GM19025 (cell line): ENCODE data around the gene MYCBP2.
A peak's percentile ranks its signal among the peaks of the same experiment; 100 is the strongest.
"Not testable (repeated sequence)": the region's sequence is repeated elsewhere in the genome, so short reads cannot be mapped to it uniquely, and the experiment has no call there.

ENCODE experiments used
- ATAC-seq: cut with Tn5 transposase; IDR thresholded peaks from one replicate; pipeline ENCODE4 v1.9.1; 2021; ENCODE audit warnings: mild to moderate bottlenecking, low read depth, moderate library complexity; ENCODE audit not compliant: unreplicated experiment

The MYCBP2 gene

DNA sequence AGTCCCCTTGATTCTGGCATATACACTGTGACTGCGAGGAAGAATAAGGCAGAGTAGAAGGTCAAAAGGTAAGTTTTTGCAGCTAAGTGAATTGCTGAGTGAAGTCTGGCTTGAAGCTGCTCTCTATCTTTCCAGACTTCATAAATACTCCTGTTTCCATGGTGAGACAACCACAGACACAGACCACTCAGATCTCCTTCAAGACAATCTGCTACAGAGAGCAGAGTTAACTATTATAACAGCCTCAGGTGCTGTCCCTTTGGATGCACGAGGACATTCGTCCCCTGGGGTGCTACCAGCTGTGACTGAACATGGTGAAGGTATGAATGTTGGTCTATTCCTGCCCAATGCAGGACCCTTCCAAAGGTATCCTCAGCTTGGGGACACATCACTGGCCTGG lies 104.0 kb downstream of the MYCBP2 start:
- no peak for ATAC-seq

DNA sequence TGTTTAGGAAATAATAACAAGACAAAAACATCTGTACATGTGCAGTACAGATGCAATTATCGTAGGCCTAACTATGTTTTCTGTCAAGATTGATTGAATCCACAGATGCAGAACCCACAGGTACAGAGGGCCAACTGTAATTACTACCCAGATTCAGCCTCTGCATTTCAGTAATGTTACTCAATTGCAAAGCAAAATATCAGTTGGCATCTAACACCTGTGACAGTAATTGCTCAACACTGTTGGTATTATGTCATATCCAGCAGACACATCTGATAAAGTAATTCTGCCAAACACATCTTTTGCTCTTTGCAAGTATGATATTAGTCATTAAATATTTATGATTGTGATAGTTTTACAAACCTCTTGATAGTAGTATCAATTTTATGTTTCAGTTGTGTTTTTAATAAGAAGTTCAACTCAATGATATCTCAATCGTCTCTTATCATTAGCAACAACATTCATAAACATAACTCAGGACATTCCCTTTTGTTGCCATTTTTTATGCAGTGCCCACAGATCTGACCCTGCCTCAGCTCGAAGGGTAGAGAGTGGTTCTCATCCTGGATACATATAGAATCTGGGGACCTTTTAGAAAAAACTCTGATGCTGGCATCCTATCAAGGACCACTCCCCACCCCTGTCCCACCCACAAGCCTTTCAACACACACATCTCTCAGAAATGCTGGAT lies 104.7 kb downstream of the MYCBP2 start:
- no peak for ATAC-seq

- no peak for ATAC-seq
Observed at GRCh38 chr13:77219401-77219800, 107.5 kb downstream of the MYCBP2 start.

- no peak for ATAC-seq
Observed at GRCh38 chr13:77218274-77218673, 108.6 kb downstream of the MYCBP2 start.

DNA sequence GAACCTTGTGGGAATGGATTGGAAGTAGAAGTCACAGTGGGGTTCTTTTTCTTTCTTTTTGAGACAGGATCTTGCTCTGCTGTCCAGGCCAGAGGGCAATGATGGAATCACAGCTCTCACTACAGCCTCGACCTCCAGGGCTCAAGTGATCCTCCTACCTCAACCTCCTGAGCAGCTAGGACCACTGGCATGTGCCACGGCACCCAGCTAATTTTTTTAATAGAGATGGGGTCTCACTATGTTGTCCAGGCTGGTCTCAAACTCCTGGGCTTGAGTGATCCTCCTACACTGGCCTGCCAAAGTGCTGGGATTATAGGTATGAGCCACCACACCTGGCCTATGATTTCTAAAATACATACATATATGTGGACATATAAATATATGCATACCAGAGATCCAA lies 111.4 kb downstream of the MYCBP2 start:
- ATAC-seq = no peak

- no peak for ATAC-seq
Observed at GRCh38 chr13:77213644-77214043, 113.2 kb downstream of the MYCBP2 start.

DNA sequence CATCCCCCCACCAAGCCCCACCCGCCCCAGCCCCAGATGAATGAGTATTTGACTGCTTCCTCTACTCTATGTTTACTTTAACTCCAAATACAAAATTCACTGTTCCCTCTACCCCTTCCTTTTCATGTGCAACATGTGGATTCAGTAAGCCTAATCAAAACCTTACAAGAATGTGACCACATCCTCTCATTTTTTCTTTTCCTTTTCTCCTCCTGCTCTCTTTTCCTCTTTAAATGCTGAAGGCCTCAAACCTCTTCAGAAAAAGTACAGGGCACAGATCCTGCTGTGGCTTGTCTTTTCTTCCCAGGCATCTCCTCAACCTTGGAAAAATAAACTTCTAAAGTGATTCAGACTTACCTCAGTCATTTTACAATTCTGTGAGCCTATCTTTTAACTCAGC lies 119.0 kb downstream of the MYCBP2 start:
- ATAC-seq = no peak

- ATAC-seq = not testable (repeated sequence)
Observed at GRCh38 chr13:77198995-77199394, 127.9 kb downstream of the MYCBP2 start.

GRCh38 chr13:77196052-77196618 lies 130.8 kb downstream of the MYCBP2 start:
- ATAC-seq = no peak

GRCh38 chr13:77190349-77190958 lies 136.4 kb downstream of the MYCBP2 start:
- no peak for ATAC-seq

DNA sequence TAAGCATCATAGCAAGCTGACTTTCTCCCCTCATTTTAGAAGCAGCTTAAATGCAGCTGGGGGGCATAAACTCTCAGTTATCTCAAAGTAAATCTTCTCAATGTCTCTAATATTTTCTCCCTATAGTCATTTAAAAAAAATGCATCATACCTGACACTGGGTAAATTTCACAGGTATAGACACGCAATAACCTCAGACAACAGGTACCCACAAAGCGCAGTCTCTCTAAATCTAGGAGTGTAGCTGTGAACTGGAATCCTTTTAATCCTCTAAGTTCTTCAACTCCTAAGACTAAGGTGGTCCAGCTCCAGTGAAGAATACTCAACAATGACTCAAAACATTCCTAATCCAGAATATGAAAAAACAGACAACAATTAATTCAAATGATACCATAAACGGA lies 141.2 kb downstream of the MYCBP2 start:
- ATAC-seq = no peak

DNA sequence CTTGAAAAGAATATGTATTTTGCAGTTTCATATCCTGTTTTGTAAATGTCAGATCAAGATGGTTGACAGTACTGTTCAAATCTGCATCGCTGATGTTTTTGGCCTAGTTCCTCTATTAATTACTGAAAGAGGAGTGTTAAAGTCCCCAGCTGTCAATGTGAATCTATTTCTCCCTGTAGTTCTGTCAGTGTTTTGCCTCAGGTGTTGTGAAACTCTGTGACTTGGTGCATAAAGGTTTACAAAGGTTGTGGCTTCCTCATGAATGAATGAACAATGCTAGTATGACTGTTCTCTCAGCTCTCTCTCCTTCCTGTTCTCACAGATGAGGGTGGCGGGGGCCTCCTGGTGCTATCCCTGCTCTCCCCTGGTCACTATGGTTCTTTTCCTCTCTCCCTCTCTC lies 142.4 kb downstream of the MYCBP2 start:
- ATAC-seq = peak; percentile 94

- no peak for ATAC-seq
Observed at GRCh38 chr13:77180011-77180410, 146.9 kb downstream of the MYCBP2 start.

- no peak for ATAC-seq
Observed at GRCh38 chr13:77177646-77178045, 149.2 kb downstream of the MYCBP2 start.

- ATAC-seq = no peak
Observed at GRCh38 chr13:77176350-77176749, 150.5 kb downstream of the MYCBP2 start.

DNA sequence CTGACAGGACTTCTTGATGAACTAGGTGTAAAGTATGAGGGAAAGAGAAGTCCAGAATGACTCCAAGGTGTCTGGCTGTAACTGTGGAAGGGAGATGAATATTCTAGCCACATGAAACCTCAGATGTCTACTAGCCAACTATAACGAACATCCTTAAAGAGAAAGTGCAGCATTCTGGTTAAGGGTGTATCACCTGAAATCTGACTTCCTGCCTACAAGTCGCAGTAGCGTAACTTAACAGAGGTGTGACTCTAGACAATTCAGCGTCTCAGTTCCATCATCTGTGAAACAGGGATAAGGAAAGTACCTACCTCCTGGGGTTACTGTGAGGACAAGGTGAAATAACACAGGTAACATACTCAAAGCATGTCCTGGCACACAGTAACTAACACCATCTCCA lies 154.2 kb downstream of the MYCBP2 start:
- ATAC-seq = no peak

DNA sequence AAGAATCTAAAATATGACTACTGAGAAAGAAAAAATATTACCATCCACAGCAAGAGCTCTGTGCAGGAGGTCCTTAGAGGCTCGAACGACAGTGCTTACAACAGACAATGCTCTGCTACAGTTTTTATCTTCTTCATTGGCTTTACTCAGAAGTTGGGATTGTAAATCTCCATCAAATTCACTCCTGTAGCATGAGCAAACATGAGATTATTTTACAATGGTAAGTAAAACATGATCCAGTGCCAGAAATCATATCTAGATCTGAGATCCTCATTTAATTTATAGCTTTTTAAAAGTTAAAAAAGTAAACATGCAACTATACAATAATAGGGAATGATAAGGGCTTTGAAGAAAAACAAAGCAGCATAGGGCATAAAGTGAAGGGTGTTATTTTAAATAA lies 155.4 kb downstream of the MYCBP2 start:
- no peak for ATAC-seq

- ATAC-seq = no peak
Observed at GRCh38 chr13:77168237-77168636, 158.7 kb downstream of the MYCBP2 start.

DNA sequence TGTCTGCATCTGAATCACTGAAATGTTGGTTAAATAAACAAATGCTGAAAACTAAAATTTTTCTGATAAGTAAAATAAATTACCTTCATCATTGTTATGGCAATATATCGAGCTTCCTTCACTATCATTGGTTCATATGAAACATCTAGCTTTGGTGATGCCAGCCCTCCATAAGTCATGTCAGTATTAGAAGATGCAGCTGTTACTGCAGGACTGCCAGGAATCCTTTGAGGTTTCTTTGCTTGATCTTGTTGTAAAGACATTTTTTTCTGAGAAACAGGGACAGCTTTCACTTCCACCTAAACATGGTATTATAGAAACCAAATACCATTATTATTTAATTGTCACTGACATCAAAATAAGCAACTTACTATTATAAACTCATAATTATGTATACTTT lies 176.2 kb downstream of the MYCBP2 start:
- ATAC-seq = no peak

GRCh38 chr13:77143431-77143830 lies 183.5 kb downstream of the MYCBP2 start:
- no peak for ATAC-seq

DNA sequence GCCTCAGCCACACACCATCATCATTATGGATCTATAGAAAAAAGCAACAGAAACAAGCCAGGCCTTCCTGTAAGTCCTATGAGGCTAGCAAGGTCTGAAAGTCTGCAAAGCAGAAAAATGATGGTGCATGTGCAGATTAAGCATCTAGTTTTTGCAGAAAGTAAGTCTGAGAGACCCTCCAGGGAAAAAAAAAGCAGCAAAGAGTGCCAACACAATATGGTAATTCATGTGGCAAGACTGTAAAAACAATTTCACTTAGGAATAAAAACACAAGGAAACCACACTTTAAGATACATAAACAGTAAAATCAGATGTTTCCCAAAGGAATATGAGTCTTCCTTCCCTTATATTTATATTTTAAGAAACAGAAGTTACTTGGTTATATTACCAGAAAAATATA lies 187.6 kb downstream of the MYCBP2 start:
- no peak for ATAC-seq

DNA sequence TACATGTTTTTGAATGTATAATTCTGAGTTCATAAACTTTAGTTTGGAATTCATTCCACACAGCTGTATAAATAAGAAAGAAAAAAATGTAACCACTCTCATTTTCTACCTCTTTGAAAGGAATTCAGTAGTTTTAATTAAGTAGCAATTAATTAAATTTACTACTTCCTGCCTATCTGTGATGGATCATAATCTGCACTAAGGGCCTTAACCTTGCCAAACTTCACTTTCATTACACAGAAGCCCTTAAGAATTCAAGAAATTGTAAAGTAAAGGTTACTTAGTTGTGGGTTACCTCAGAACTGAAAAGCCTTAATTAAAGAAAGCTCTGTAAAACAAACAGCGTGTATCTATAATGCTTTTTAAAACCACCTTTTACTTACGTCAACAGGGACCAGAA lies 188.1 kb downstream of the MYCBP2 start:
- ATAC-seq = no peak
